ENCODE measurements around the gene SNORC.

SNORC gene

DNA sequence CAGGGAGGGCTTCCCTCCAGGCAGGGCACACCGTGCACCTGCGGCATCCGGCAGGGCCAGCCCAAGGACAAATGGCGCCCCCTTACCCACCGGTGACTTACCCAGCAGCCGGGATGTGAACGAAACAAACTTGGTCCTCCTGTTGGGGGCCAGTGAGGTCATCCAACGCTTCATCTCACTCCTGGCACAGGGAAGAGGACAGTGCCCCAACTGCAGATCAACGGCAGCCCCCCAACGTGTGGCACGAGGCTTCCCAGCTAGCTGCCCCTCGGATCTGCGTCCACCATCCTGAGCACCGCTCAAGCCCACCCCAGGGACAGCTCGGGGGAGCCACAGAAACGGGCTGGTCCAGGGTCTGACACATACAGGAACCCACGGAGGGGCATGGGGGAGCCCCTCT lies 12.0 kb downstream of the SNORC start:
- no peak overlapping the region for H3K4me3 ChIP-seq (ENCODE audit: low read depth, low read length)
- TF ChIP-seq, protein P1, sequence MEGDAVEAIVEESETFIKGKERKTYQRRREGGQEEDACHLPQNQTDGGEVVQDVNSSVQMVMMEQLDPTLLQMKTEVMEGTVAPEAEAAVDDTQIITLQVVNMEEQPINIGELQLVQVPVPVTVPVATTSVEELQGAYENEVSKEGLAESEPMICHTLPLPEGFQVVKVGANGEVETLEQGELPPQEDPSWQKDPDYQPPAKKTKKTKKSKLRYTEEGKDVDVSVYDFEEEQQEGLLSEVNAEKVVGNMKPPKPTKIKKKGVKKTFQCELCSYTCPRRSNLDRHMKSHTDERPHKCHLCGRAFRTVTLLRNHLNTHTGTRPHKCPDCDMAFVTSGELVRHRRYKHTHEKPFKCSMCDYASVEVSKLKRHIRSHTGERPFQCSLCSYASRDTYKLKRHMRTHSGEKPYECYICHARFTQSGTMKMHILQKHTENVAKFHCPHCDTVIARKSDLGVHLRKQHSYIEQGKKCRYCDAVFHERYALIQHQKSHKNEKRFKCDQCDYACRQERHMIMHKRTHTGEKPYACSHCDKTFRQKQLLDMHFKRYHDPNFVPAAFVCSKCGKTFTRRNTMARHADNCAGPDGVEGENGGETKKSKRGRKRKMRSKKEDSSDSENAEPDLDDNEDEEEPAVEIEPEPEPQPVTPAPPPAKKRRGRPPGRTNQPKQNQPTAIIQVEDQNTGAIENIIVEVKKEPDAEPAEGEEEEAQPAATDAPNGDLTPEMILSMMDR (conservative IDR thresholded peaks at IDR 0.05; ENCODE audit: low read depth, low read length), result no peak
- DNase-seq (ENCODE audit: low read depth), result no peak

DNA sequence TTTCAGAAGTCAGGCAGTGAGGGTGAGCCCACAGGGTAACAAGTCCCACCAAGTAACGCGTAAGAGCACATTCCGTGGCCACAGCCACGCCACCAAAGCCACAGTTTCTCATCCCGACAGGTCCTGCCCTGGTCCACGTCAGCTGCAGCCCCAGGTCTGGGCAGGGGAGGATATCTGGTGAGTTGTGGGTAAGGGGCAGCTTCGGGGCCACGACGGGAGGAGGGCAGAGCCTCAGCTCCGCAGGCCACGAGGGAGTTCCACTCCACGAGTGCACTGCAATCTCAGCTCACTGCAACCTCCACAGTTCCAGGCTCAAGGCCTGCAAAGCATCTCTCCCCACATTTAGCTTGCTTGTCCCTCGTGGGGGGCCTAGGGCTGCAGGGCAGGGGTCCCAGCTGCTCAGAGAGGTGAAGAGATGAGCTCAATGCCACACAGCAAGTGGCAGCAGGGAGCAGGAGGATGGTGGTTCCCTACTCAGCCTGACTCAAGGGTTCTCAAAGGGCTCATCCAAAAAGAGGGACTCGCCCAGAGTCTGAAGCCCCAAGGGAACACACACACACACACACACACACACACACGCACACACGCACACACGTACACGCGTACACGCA lies 12.5 kb downstream of the SNORC start:
- DNase-seq (ENCODE audit: low read depth), result no peak
- H3K4me3 ChIP-seq (ENCODE audit: low read depth, low read length), result no peak overlapping the region
- TF ChIP-seq, protein P1 (conservative IDR thresholded peaks at IDR 0.05; ENCODE audit: low read depth, low read length), result no peak

DNA sequence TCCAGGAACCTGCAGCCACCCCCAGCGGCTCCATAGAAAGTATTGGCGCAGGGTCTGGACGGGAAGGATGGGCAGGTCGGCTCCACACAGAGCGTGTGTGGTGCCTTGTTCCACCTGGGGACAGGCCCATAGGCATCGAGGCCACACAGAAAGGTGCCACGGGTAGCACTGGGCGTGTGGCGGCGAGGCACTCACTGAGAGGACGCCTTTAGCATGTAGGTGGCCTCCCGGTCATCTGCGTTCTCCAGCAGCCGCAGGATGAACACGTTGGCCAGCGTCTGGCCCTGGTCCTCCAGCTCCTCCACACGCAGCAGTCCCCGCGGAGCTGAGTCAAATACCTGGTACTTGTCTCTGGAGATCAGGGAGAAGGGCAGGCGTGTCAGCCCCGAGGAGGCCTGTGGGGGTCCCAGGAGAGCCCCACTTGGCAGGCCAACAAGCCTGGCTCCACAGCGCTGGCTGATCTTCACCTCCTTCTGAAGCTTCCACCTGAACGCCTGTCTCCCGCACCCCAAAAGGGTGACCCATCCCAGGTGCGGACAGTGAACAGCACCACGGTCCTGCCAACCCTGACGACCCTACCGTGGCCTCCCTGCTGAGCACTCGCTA lies 13.2 kb downstream of the SNORC start:
- no peak for DNase-seq (ENCODE audit: low read depth)
- H3K4me3 ChIP-seq (ENCODE audit: low read depth, low read length), result no peak overlapping the region
- TF ChIP-seq, protein P1 (conservative IDR thresholded peaks at IDR 0.05; ENCODE audit: low read depth, low read length), result no peak

DNA sequence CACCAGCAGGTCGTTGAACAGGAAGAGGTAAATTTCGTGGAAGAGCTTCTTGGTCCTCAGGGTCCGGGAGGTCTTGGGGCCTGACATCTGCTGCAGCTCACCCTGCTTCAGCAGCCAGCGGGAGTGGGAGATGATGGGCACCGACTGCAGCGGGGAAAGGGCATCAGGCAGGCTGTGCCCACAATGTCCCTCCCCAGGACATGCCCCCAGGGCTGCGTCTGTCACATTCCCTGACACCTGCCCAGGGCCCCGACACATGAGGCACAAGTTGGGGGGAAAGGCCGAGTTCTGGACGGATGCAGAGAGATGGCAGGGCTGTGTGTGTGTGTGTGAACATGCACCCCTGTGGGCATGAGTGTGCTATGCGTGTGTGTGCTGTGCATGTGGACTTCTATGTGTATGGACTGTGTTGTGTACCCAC lies 13.9 kb downstream of the SNORC start:
- TF ChIP-seq, protein P1 (conservative IDR thresholded peaks at IDR 0.05; ENCODE audit: low read depth, low read length), result no peak
- no peak for DNase-seq (ENCODE audit: low read depth)
- no peak overlapping the region for H3K4me3 ChIP-seq (ENCODE audit: low read depth, low read length)

DNA sequence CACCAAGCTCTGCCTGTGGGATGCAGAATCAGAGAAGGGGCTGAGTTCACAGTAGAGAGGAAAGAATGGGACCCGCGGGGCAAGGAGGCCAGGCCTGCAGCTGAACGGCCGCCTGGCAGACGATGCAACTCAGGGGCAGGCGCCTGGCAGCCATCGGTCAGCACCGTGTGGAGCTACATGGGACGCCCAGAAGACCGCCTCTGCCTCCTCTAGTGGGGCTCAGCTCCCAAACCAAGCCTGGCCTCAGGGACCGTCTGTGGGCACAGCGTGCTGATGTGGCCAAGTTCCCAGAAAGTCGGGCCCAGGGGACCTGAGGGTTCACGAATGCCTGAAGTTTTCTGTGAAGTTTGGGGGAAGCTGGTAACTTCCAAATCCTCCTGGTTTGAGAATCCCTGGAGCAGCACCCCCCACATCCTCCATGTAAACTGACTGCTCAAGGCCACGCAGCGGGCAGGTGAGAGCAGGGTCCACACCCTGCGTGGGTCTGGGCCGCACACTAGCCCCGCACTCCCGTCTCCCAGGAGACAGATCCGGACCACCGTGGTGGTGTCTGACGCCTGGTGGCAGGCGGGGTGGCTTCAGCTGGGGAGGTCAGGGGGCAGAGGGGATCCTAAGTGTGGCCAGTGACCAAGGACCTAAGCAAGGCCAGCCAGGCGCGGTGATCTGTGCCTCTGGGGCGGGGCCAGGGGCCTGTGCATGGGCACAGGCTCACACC lies 14.6 kb downstream of the SNORC start:
- DNase-seq (ENCODE audit: low read depth), result no peak
- TF ChIP-seq, protein P1 (conservative IDR thresholded peaks at IDR 0.05; ENCODE audit: low read depth, low read length), result no peak

DNA sequence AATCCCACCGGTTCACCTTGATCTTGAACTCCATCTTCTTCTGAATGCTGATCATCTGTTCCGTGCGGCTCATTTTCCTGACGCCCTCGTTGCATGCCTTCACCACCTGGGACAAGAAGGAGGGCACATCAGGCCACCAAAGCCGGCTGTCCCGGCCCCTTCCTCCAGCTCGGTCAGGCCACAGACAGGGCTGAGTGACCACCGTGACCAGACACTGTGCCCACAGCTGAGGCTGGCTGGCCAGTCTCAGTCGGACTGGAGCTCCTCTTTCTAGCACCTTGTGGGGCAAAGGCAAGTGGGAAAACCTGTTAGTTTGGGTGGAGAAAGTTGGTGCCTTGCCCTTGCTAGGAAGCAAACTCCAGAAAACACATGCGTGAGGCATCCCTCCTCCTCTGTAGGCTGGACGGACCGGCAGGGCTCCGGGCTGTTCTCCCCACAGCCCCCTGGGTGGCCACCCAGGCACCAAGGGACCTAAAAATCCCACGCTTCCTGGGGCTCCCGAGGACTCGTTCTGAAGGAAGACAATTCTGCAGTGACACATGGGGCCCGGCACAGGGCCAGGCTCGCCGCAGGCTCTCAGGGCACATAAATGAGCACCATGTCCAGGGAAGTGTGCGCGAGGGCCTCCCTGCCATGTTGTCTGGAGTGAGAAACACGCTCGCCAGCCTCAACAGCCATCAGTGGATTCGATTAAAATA lies 15.3 kb downstream of the SNORC start:
- TF ChIP-seq, protein P1 (conservative IDR thresholded peaks at IDR 0.05; ENCODE audit: low read depth, low read length), result no peak
- H3K4me3 ChIP-seq (ENCODE audit: low read depth, low read length), result no peak overlapping the region
- no peak for DNase-seq (ENCODE audit: low read depth)

More for the DNA sequence above, 14.6 kb downstream of the SNORC start:
- H3K4me3 ChIP-seq (ENCODE audit: low read depth, low read length), result no peak overlapping the region

All from choroid plexus epithelial cell (primary cell).